Measurements from ENCODE around the gene TRIO. TPM values are rescaled to one million over a fixed set of nuclear protein-coding genes. Genes with fewer than 3 reads are reported as not detected.
A peak's percentile ranks its signal among the peaks of the same experiment; 100 is the strongest.
"Not testable (repeated sequence)": the region's sequence is repeated elsewhere in the genome, so short reads cannot be mapped to it uniquely, and the experiment has no call there.

The TRIO gene
- total and polyA plus RNA-seq, 4 experiments from 2014 or later = 0.09 to 11.5 (median 9.7) TPM; not detected in 1

DNA sequence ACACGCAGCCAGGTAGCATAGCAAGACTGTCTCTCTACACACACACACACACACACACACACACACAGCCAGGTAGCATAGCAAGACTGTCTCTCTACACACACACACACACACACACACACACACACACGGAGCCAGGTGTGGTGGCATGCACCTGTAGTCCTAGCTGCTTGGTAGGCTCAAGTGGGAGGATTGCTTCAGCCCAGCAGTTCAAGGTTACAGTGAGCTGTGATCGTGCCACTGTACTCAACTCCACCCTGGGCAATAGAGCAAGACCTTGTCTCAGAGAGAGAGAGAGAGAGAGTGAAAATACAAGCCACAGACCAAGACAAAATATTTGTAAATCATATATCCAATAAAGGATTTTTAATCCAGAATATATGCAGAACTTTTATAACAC is 64.3 kb downstream of the TRIO start:
- H3K36me3 Mint-ChIP-seq; intact Hi-C loops (cut with micrococcal nuclease): not testable (repeated sequence)

DNA sequence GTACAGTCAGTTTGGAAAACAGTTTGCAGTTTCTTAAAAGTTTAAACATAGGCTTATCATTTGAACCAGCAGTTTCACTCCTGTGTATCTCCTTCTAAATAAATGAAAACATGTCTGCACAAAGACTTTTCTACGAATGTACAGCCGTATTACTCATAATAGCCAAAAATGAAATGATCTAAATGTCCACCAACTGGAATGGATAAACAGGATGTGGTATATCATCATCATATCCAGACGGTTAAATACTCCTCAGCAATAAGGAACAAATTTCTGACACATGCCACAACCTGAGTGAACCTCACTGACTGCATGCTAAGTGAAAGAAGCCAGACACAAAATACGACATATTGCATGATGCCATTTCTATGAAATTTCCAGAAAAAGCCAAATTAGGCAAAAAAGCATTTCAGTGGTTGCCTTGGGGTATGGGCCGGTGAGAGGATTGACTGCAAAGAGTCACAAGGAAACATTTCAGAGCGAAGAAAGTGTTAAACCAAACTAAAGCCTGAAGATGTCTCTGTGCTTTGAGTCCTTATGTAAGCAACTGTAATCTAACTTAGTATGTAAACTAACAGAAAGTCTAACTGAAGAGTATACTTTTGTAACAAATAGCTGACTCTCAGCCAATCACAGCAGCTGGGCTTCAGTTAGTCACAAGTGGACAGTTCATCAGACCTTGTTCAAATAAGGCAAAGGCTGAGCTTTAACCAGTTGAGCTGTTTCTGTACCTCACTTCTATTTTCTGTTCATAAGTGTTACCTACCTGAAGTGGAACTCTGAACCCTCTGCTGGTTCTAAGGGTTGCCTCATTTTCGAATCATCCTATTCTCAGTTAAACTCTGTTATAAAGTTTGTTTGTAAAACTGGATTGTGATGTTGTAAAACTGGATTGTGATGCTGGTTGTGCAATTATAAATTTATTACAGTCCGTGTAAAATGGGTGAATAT is 65.2 kb downstream of the TRIO start:
- CTCF ChIA-PET (ENCODE audit: partially characterized antibody) = no interaction called here
- Mint-ChIP-seq H3K27me3 (peaks cover 9 to 17% of the 10 kb centered on the region in 2 donors), H3K9me3 (peaks cover 0 to 3% (median 0%) of the 10 kb centered on the region in 8 donors), H3K27ac (peak overlapping the region in 1 of 7 donors; percentile 29), H3K4me3 (no peak overlapping the region), H3K4me1 (peaks cover 0 to 1% (median 0%) of the 10 kb centered on the region in 4 donors), H3K36me3 (no peaks in the 10 kb centered on the region)
- no peaks in the 10 kb centered on the region for H3K4me1 ChIP-seq (ENCODE audit: insufficient read depth, low read length)
- H3K27ac ChIP-seq (ENCODE audit: low read depth, low read length) = no peak overlapping the region
- no peaks in the 10 kb centered on the region for H3K27me3 ChIP-seq (ENCODE audit: insufficient read depth, low read length)
- DNase-seq = no peak
- POLR2A ChIA-PET (ENCODE audit: partially characterized antibody) = no interaction called here
- H3K4me3 ChIP-seq (ENCODE audit: low read length in 2 of 2) = no peak overlapping the region
- no peaks in the 10 kb centered on the region for H3K36me3 ChIP-seq (ENCODE audit: insufficient read depth, low read length)
- H3K9me3 ChIP-seq (ENCODE audit: control insufficient read depth in 1 of 2, low read length in 2 of 2) = no peaks in the 10 kb centered on the region
- intact Hi-C loops (cut with micrococcal nuclease) = no loop called here

More for the DNA sequence above, 64.3 kb downstream of the TRIO start:
- Mint-ChIP-seq H3K27ac (peak overlapping the region in 1 of 7 donors; percentile 5), H3K27me3 (peaks cover 11 to 15% of the 10 kb centered on the region in 2 donors)
- H3K9me3 ChIP-seq (ENCODE audit: control insufficient read depth in 1 of 2, low read length in 2 of 2); DNase-seq; POLR2A ChIA-PET (ENCODE audit: partially characterized antibody); CTCF ChIA-PET (ENCODE audit: partially characterized antibody); H3K4me3 ChIP-seq (ENCODE audit: low read length in 2 of 2); H3K4me1 Mint-ChIP-seq; H3K36me3 ChIP-seq (ENCODE audit: insufficient read depth, low read length); H3K9me3 Mint-ChIP-seq; H3K4me3 Mint-ChIP-seq; H3K27ac ChIP-seq (ENCODE audit: low read depth, low read length); H3K27me3 ChIP-seq (ENCODE audit: insufficient read depth, low read length); H3K4me1 ChIP-seq (ENCODE audit: insufficient read depth, low read length): not testable (repeated sequence)

DNA sequence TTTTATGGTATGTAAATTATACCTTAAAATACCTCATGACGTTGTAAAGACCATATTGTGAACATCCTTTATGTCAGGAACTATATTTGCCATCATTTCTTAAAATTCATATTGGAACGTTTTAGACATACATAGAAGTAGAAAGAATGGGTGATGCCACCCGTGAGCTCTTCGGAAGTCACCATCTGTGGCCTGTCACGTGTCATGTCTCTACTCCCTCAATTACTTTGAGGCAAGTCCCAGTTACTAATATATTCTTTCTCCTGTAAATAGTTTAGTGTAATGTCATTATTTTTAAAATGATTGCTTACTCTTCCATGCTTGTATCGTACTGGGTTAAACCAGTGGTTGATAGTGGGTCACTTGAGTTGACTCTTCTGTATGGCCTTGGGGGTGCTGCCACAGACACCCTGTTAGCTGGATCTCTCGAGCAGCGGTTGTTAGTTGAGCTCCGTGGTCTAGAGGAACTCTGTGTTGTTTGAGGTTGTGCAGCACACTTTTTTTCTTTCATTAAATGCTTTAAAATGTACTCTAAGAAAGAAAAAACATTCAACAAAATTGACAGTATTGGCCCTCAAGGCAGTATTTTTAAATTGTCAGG is 66.2 kb downstream of the TRIO start:
- no peak overlapping the region for H3K4me3 ChIP-seq (ENCODE audit: low read length in 2 of 2)
- POLR2A ChIA-PET (ENCODE audit: partially characterized antibody) = no interaction called here
- no peaks in the 10 kb centered on the region for H3K4me1 ChIP-seq (ENCODE audit: insufficient read depth, low read length)
- peak overlapping the region in 1 of 7 donors; percentile 66 for H3K27ac Mint-ChIP-seq
- H3K4me3 Mint-ChIP-seq = no peak overlapping the region
- CTCF ChIA-PET (ENCODE audit: partially characterized antibody) = no interaction called here
- H3K9me3 ChIP-seq (ENCODE audit: control insufficient read depth in 1 of 2, low read length in 2 of 2) = no peaks in the 10 kb centered on the region
- no peaks in the 10 kb centered on the region for H3K36me3 ChIP-seq (ENCODE audit: insufficient read depth, low read length)
- H3K27me3 ChIP-seq (ENCODE audit: insufficient read depth, low read length) = no peaks in the 10 kb centered on the region
- no peak for DNase-seq
- no peaks in the 10 kb centered on the region for H3K36me3 Mint-ChIP-seq
- H3K27ac ChIP-seq (ENCODE audit: low read depth, low read length) = no peak overlapping the region
- peaks cover 0 to under 1% (median 0%) of the 10 kb centered on the region in 4 donors for H3K4me1 Mint-ChIP-seq
- peaks cover 0 to 3% (median 0%) of the 10 kb centered on the region in 8 donors for H3K9me3 Mint-ChIP-seq
- H3K27me3 Mint-ChIP-seq = peaks cover 8 to 15% of the 10 kb centered on the region in 2 donors
- intact Hi-C loops (cut with micrococcal nuclease) = no loop called here

DNA sequence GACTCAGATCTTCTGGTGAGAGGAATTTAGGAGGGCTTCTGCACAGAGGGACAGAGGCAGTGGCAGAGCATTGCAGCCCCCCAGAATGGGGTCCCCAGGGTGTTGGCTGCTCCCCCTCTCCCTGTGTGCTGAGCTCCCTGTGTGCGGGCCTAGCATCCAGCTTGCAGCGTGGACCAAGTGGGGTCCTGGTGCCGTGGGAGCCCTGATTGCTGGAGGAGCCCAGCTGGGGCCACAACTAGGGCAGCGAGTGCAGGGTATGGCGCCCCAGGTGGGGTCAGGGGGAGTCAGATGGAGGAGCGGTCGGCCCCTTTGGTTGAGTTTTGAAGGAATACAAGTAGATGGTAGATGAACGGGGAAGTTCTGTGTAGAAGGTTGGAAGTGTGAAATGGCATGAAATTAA is 66.7 kb downstream of the TRIO start:
- no peak overlapping the region for H3K27ac Mint-ChIP-seq
- H3K9me3 ChIP-seq (ENCODE audit: control insufficient read depth in 1 of 2, low read length in 2 of 2) = no peaks in the 10 kb centered on the region
- no peaks in the 10 kb centered on the region for H3K4me1 ChIP-seq (ENCODE audit: insufficient read depth, low read length)
- no peak for DNase-seq
- H3K4me1 Mint-ChIP-seq = no peaks in the 10 kb centered on the region
- CTCF ChIA-PET (ENCODE audit: partially characterized antibody) = no interaction called here
- H3K27me3 Mint-ChIP-seq = peaks cover 7 to 16% of the 10 kb centered on the region in 2 donors
- H3K4me3 ChIP-seq (ENCODE audit: low read length in 2 of 2) = no peak overlapping the region
- no peaks in the 10 kb centered on the region for H3K36me3 Mint-ChIP-seq
- no peak overlapping the region for H3K4me3 Mint-ChIP-seq
- intact Hi-C loops (cut with micrococcal nuclease) = no loop called here
- H3K36me3 ChIP-seq (ENCODE audit: insufficient read depth, low read length) = no peaks in the 10 kb centered on the region
- no peaks in the 10 kb centered on the region for H3K27me3 ChIP-seq (ENCODE audit: insufficient read depth, low read length)
- peaks cover 0 to 3% (median 0%) of the 10 kb centered on the region in 8 donors for H3K9me3 Mint-ChIP-seq
- no peak overlapping the region for H3K27ac ChIP-seq (ENCODE audit: low read depth, low read length)
- POLR2A ChIA-PET (ENCODE audit: partially characterized antibody) = no interaction called here

DNA sequence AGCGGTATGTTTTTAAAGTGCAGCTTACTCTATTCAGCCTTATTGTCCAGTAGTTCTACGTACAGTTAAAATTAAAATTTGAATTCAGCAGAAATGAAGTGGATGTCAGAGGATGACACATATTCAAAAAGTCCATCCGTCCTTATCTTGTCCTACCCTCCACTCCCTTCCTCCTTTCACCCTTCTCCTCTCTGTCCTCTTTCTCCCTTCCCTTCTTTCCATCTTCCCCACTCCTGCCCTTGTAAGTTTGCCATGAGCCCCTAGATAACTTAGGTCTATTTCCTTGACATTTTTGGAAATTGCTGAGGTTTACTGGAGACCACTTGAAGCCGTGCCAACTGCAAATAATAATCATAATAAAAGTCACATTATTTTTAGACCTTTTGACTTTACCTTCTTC is 67.6 kb downstream of the TRIO start:
- no peaks in the 10 kb centered on the region for H3K9me3 ChIP-seq (ENCODE audit: control insufficient read depth in 1 of 2, low read length in 2 of 2)
- H3K36me3 ChIP-seq (ENCODE audit: insufficient read depth, low read length) = no peaks in the 10 kb centered on the region
- intact Hi-C loops (cut with micrococcal nuclease) = no loop called here
- POLR2A ChIA-PET (ENCODE audit: partially characterized antibody) = no interaction called here
- no peaks in the 10 kb centered on the region for H3K36me3 Mint-ChIP-seq
- no peak overlapping the region for H3K27ac ChIP-seq (ENCODE audit: low read depth, low read length)
- no peak for DNase-seq
- H3K9me3 Mint-ChIP-seq = peaks cover 0 to 3% (median 0%) of the 10 kb centered on the region in 8 donors
- H3K27me3 Mint-ChIP-seq = peaks cover 7 to 16% of the 10 kb centered on the region in 2 donors
- no peak overlapping the region for H3K4me3 ChIP-seq (ENCODE audit: low read length in 2 of 2)
- CTCF ChIA-PET (ENCODE audit: partially characterized antibody) = no interaction called here
- no peaks in the 10 kb centered on the region for H3K27me3 ChIP-seq (ENCODE audit: insufficient read depth, low read length)
- H3K4me1 ChIP-seq (ENCODE audit: insufficient read depth, low read length) = no peaks in the 10 kb centered on the region
- no peak overlapping the region for H3K27ac Mint-ChIP-seq
- no peak overlapping the region for H3K4me3 Mint-ChIP-seq
- no peaks in the 10 kb centered on the region for H3K4me1 Mint-ChIP-seq

- no peak overlapping the region for H3K4me3 Mint-ChIP-seq
- no peak overlapping the region for H3K4me3 ChIP-seq (ENCODE audit: low read length in 2 of 2)
- H3K36me3 Mint-ChIP-seq = no peaks in the 10 kb centered on the region
- H3K36me3 ChIP-seq (ENCODE audit: insufficient read depth, low read length) = no peaks in the 10 kb centered on the region
- POLR2A ChIA-PET (ENCODE audit: partially characterized antibody) = interaction anchor here (0.6 kb wide), 1 partner anchor 115 kb away, joined by 3 read pairs; no protein-coding TSS in a partner anchor
- H3K4me1 Mint-ChIP-seq = no peaks in the 10 kb centered on the region
- H3K27me3 Mint-ChIP-seq = peaks cover 8 to 22% of the 10 kb centered on the region in 2 donors
- peak overlapping the region in 1 of 7 donors; percentile 85 for H3K27ac Mint-ChIP-seq
- intact Hi-C loops (cut with micrococcal nuclease) = no loop called here
- DNase-seq = no peak
- H3K27ac ChIP-seq (ENCODE audit: low read depth, low read length) = no peak overlapping the region
- CTCF ChIA-PET (ENCODE audit: partially characterized antibody) = no interaction called here
- peaks cover 0 to 3% (median 0%) of the 10 kb centered on the region in 8 donors for H3K9me3 Mint-ChIP-seq
- H3K27me3 ChIP-seq (ENCODE audit: insufficient read depth, low read length) = no peaks in the 10 kb centered on the region
- H3K4me1 ChIP-seq (ENCODE audit: insufficient read depth, low read length) = no peaks in the 10 kb centered on the region
- H3K9me3 ChIP-seq (ENCODE audit: control insufficient read depth in 1 of 2, low read length in 2 of 2) = no peaks in the 10 kb centered on the region
These were observed 69.0 kb downstream of the TRIO start for GRCh38 chr5:14211818-14212803.

Data from CD4-positive, alpha-beta memory T cell (primary cell).